Stimulated activated CD4-positive, alpha-beta T cell treated with anti-CD3 and anti-CD28 coated beads, Interleukin-1b, Interleukin-23, amount 100 ng/mL, for 4 hours (primary cell): ENCODE data around the gene TTC9.

Experiments
- DNase-seq, 2 donors: peaks; one replicate each; pipeline ENCODE4 v3.0.0-alpha.2; 2020; ENCODE audit warnings: low read depth in 2 of 2

TTC9 gene

GRCh38 chr14:70645892-70646291, 4.2 kb downstream of the TTC9 start:
- DNase-seq: no peak

GRCh38 chr14:70646705-70647104, 5.0 kb downstream of the TTC9 start:
- DNase-seq: no peak

GRCh38 chr14:70648346-70648745, 6.6 kb downstream of the TTC9 start:
- no peak for DNase-seq

- no peak for DNase-seq
Observed at GRCh38 chr14:70649803-70650202, 8.1 kb downstream of the TTC9 start.

- no peak for DNase-seq
Observed at GRCh38 chr14:70651522-70651921, 9.8 kb downstream of the TTC9 start.

- DNase-seq: no peak
Observed at GRCh38 chr14:70652871-70653270, 11.2 kb downstream of the TTC9 start.

GRCh38 chr14:70653662-70654061, 11.9 kb downstream of the TTC9 start:
- no peak for DNase-seq

GRCh38 chr14:70654632-70655031, 12.9 kb downstream of the TTC9 start:
- no peak for DNase-seq

GRCh38 chr14:70655110-70655826, 13.6 kb downstream of the TTC9 start:
- peak; percentile 37 to 54 for DNase-seq

- no peak for DNase-seq
Observed at GRCh38 chr14:70658899-70659298, 17.2 kb downstream of the TTC9 start.

- peak in 1 of 2 donors; percentile 34 for DNase-seq
Observed at GRCh38 chr14:70660967-70661893, 19.5 kb downstream of the TTC9 start.

GRCh38 chr14:70662080-70662479, 20.4 kb downstream of the TTC9 start:
- DNase-seq: no peak

- DNase-seq: no peak
Observed at GRCh38 chr14:70662816-70663215, 21.1 kb downstream of the TTC9 start.

- no peak for DNase-seq
Observed at GRCh38 chr14:70663707-70664179, 22.0 kb downstream of the TTC9 start.

- no peak for DNase-seq
Observed at GRCh38 chr14:70664698-70665447, 23.2 kb downstream of the TTC9 start.

- no peak for DNase-seq
Observed at GRCh38 chr14:70665448-70666360, 24.0 kb downstream of the TTC9 start.

GRCh38 chr14:70666361-70666686, 24.6 kb downstream of the TTC9 start:
- no peak for DNase-seq

- no peak for DNase-seq
Observed at GRCh38 chr14:70670992-70671651, 29.4 kb downstream of the TTC9 start.

- DNase-seq: no peak
Observed at GRCh38 chr14:70671652-70672644, 30.2 kb downstream of the TTC9 start.
